Activated CD8-positive, alpha-beta memory T cell treated with anti-CD3 and anti-CD28 coated beads, Interleukin-2, amount 50 U/mL, for 4 hours (primary cell): ENCODE data around the gene SLC2A10.

ENCODE experiments used
- DNase-seq: peaks from one replicate; pipeline ENCODE4 v3.0.0-alpha.2; 2020

SLC2A10 gene

DNA sequence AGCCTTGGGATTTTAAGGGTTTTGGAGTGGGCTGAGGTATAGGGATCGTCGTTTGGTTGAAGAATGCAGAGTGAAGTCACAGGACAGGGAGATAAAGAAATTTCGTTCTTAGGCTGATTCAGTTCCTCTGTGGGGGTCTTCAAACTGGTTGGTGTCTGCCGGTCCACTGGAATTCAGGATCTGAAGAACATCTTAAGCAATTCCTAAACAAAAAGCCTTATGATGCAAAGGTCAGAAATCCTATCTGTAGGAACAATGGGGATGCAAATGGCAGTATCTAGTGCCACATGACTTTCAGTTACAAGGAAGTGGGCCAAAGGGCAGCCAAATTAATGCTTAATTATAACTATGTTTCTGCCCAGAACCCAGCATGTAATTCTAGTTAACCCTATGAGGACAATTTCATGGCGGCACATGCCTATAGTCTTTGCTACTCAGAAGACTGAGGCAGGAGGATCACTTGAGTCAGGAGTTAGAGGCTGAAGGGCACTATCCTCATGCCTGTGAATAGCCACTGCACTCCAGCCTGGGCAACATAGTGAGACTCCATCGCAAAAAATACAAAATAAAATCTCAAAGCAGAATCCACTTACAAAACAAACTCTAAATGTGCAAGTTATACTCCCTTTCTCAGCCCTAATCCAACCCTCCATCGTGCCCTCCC, 4.6 kb upstream of the SLC2A10 start:
- DNase-seq, result no peak

DNA sequence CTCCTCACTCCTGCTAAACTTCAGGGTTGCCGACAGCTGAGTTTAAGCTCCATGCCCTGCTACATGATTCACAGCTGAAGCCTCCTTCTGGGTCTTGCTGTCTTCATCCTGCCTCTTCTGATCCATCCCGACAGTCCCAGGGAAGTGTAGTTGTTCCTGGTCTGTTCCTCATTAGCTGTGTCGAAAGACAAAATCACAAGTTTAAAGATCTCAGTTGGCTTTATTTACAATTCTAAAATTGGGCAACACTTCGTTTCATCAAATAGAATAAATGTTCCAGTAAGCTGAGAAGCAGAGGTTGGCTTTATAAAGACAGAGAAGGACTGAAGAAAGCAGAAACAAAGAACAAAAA, 4.1 kb upstream of the SLC2A10 start:
- DNase-seq, result no peak

DNA sequence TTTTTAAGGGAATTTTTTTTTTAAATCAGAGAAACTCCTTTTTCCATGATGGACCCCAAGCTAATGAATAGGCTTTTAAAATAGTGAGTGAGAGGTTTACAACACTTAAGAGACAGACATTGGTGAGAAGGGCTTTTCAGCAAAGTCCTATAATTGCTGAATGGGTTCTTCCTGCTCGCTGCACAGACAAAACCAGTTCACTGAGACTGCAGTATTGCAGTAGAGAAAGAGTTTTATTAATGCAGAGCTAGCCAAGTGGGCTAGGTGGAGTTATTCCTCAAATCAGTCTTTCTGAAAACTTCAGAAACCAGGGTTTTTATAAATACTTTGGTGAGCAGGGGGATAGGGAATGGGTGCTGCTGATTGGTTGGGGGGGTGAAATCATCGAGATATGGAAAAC, 3.2 kb upstream of the SLC2A10 start:
- no peak for DNase-seq

DNA sequence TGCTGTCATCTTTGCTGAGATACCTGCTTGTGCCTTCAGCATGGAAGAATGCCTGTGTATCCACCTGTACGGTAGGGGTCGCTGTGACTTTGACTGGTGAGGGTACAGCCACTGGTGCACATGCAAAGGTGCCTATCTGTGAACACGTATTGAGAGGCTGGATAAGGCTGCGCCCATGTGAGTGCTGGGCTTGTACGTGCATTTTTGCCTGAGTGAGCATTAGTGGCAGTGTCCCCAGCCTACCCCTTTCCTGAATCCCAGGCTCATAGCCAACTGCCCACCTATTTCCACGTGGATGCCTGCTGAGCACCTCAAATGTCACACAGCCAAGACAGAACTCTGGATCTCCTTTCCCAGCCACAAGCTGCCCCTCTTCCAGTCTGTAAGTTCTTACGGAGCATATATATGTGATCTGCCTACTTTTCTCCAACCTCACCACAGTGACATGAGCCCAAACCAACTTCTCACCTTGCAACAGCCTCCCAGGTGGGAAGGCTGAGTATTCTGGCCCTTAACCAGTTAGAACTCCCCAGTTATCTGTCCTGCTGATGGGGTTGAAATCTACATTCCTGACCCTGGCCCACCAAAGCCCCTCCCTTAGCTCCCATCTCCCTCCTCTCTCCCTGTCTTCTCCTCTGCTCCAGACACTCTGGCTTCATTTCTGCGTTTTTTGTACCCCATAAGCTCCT, 1.1 kb upstream of the SLC2A10 start:
- DNase-seq, result no peak

DNA sequence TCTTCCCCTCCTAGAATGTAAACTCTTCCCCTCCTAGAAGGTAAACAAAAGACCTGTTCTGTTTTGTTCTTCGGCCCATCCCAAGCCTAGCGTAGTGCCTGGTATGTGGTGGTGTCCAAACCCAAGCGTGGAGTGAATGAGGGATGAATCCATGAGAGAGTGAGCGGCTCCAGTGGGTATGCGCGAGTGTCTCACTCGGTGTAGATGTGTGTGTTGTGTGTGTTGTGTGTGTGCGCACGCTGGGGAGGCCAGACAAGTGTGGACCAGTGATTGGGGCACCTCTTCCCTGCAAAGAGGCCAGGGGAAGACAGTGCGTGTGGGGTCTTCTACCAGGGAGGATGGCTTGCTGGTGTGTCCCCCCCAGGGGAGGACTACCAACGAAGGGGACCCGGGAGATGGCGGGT, 392 bp upstream of the SLC2A10 start:
- no peak for DNase-seq

DNA sequence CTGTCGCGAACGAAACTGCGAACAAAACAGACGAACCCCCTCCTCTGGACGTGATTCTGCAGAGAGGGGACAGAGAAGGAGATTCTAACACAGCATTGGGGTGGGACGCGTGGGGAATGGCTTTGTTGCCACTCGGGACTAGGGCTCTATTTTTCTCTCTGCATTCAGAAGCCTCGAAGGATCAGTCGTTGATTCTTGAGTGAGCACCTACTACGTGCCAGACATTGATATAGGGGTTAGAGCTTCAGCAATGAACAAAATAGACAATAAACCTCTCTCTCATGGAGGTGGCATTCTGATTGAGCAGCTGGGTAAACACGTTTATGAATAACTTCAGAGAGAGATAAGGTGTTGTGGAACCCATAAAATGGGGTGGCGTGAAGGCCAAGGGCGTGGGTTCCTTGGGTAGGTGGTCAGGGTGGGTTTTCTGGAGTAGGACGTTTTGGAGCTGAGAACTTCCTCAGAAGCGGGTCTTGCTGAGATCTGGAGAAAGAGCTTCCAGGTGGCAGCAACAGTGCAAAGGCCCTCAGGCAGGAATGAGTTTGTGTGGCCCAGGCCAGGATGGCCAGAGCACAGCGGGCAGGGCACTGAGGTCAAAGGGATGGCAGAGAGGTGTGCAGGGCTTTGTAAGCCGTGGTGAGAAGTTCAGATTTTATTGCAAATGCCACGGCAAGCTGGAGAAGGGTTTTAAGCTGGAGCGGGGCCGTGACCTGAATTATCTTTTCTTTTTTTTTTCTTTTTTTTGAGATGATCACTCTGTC, 884 bp downstream of the SLC2A10 start:
- no peak for DNase-seq

DNA sequence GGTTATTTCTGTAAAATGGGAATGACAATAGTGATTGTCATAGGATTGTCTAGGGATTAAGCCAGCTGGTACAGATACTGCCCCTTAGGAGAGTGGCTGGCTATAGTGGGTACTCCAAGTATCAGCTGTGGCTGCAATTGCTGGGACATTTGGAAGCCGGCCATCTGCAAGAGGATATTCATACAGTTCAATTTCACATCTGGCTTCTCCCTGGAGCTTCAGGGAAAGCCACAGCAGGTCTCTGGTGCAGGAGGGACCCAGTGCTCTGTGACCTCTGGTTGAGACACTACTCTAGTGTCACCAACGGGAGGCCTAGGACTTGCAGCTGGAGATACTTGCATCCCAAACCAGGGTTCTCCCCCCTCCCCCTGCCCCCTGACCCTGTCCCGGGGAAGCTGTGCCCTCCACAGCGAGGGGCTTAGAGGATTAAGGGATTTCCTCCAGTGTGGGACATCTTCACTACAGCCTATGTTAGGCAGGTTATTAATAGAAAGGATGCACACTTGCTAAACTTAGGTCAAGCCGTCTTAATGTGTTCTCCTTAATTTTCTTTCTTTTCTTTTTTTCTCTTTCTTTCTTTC, 2.7 kb downstream of the SLC2A10 start:
- no peak for DNase-seq

DNA sequence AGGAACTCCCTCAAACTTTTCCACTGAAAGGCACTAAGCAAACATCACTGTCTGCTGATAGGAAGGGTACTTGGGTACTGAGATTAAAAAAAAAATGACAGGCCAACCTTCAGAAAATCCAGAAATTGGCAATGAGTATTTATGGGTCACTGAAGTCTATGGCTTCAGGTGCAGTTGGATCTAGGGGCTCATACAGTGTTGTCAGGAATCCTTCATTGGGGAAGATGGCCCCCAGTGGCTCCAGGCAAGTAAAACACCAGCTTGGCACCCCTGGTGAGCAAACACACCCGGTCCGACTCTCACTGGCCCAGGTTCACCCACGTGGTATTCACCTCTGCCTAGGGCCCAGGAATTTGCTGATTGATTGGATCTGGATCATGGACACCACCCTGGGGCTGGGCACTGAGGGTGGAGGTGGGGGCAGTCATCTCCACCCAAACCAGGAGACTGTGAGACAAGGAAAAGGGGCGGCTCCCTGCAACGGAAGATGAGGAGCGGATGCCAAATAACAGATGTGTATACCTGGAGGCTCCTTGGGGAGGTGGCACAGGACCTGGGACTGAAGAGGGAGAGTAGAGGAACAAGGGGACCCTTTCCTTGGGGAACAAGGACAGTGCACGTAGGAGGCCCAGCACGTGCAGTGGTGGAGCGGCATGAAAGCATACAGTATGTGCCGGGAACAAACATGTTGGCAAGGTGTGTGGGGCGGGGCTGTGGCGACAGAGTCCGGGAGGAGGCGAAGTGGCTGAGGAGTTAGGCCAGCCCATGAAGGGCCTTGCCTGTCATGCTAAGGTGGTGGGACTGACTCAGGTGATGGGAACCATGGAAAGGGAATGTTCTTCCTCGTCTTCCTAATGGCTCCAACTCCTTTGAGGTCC, 4.7 kb downstream of the SLC2A10 start:
- DNase-seq, result no peak

DNA sequence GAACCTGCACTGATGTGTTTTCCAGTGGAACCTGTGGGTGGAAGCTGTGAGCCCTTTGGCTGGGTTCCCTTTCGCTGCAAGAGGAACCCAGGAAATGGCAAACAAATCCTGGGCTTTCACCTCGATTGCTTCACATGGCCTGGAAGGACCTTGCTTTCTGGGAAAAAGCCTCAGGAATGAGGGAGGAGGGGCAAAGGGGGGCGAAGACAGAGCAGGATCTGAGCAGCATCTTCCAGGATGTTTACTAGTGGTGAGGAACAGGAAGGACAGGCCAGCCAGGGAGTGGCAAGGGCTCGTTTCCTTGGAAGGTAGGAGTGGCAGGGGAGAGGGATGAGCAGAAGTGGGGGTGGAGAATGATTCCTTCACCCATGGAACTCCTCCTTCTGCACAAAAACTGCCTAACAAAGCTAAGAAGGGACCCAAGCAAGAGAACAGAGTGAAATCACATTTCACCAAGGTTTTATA, 5.9 kb downstream of the SLC2A10 start:
- DNase-seq, result no peak

DNA sequence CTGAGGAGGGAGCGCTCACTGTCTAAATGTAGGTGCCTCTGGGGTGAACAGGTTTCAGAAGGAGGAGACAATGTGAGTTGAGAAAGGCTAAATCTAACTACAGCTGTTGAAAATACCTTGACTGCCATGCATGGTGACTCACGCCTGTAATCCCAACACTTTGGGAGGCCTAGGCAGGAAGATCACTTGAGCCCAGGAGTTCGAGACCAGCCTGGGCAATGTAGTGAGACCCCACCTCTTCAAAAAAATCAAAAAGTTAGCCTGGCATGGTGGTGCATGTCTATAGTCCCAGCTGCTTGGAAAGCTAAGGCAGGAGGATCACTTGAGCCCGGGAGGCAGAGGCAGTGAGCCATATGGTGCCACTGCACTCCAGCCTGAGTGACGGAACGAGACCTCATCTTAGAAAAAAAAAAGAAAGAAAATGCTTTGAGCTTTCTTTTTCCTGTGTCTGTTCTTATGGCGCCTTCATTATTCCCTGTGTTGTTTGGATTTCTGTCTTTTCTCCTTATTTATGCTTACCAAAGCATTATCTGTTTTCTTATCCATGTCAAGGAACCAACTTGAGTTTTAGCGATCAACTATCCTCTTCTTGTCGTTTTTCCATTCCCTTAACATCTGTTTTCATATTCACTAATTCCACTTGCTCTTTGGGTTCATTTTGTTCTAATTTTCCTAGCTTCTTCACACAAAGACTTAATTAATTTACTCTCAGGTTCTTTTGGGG, 8.5 kb downstream of the SLC2A10 start:
- no peak for DNase-seq

DNA sequence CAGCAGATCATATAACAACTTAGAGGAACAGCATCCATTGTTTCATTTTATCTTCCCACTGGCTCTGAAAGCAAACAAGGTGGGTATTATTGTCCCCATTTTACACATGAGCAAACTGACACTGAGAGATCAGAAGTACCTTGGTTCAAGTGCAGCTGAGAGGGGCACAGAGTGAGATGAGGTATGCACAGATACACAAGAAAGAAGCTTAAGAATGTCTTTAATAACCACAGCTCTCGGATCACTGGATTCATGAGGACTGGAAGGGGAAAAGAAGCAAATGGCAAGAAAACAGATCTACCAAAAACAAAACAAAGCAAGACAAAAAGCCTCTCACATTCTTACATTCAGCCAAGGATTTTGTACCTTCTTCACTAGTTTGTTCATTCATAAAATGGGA, 10.6 kb downstream of the SLC2A10 start:
- DNase-seq, result no peak

DNA sequence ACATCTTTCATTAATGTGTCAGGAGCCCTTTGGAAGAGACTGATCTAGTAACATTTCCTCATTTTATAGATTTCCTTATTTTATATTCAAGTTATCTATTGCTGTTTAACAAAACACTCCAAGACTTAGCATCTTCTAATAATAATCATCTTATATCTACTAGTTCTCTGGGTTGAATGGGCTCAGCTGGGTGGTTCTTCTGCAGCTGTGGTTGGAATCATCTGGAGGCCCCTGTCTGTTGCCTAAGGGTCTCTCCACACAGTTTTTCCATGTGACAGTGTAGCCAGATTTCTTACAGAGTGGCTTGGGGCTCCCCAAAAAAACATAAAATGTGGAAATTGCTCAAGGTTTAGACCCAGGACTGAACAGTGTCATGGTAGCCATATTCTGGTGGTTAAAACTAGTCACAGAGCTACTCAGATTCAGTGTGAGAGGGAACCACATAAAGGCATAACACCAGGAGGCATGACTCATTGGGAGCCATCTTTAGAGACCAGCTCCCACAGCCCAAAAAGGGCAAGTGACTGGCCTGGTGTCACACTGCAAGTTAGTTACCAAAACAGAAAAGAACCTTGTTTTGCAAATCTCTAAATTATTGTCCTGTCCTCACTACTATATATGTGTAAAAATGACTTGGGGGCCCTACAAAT, 11.5 kb downstream of the SLC2A10 start:
- no peak for DNase-seq

DNA sequence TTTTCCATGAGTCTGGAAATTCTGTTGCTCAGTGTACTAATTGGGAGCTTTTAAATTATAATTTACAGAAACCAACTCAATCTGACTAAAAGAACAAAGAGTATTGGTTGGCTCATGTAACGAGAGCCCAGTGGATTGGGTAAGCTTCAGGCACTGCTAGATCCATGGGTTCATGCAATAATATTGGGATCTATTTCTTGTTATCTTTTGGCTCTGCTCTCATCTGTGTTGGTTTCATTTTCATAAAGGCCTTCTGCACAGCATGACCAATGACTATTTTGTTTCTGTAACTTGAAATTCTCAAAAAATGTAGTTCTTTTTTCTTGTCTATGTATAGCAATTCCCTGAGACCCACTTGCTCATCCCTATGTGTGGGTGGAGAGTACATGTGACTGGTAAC, 12.0 kb downstream of the SLC2A10 start:
- no peak for DNase-seq

DNA sequence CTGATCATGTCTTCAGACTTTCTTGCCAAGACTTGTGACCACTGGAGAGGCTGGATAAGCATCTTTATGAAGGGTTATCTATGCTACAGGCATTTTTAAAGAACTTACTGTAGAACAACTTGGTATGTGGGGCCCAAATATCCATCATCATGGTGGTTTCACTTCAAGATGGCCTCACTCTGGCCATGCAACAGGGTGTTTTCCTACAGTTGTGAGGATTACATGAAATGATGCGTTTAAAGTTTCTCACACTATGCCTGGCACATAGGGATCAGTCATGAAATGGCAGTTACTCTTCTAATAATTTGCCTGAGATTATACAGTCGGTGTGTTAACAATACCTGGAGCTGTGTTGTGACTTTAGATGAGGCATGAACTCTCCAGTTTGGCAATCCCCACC, 13.0 kb downstream of the SLC2A10 start:
- no peak for DNase-seq

DNA sequence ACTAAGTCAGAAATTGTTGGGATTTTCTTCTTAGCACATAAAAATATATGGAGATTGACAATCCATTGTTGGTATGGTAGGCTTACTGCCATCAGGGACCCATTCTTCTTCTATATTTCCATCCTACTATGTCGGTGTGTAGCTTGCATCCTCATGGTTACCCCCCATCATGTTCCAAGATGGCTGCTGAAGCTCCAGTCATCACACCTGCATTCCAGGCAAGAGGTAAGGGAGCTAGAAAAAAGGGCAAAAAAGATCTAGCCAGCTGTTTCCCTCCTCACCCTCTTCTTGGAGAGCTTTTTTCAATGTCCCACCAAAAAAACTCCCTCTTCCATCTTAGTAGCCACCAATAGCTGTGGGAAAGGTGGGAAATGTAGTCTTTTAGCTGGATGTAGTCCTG, 13.6 kb downstream of the SLC2A10 start:
- no peak for DNase-seq

DNA sequence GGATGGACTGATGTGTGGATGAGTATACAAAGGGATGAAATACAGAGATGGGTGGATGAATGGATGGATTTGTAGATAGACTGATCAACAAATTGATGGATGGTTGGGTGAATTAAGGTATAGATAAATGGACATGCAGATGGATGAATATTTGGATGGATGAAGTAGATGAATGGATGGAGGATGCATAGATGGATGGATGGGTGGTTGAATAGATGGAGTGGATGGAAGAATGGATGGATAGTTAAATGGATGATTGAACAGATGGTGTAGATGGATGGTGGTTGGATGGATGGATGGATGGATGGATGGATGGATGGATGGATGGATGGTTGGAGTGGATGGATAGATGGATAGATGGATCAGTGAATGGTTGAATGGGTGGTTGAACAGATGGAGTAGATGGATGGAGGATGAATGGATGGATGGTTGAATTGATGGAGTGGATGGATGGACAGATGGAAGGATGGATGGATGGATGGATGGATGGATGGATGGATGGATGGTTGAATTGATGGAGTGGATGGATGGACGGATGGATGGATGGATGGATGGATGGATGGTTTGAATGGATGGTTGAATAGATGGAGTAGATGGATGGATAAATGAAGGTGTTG, 15.0 kb downstream of the SLC2A10 start:
- DNase-seq, result no peak

DNA sequence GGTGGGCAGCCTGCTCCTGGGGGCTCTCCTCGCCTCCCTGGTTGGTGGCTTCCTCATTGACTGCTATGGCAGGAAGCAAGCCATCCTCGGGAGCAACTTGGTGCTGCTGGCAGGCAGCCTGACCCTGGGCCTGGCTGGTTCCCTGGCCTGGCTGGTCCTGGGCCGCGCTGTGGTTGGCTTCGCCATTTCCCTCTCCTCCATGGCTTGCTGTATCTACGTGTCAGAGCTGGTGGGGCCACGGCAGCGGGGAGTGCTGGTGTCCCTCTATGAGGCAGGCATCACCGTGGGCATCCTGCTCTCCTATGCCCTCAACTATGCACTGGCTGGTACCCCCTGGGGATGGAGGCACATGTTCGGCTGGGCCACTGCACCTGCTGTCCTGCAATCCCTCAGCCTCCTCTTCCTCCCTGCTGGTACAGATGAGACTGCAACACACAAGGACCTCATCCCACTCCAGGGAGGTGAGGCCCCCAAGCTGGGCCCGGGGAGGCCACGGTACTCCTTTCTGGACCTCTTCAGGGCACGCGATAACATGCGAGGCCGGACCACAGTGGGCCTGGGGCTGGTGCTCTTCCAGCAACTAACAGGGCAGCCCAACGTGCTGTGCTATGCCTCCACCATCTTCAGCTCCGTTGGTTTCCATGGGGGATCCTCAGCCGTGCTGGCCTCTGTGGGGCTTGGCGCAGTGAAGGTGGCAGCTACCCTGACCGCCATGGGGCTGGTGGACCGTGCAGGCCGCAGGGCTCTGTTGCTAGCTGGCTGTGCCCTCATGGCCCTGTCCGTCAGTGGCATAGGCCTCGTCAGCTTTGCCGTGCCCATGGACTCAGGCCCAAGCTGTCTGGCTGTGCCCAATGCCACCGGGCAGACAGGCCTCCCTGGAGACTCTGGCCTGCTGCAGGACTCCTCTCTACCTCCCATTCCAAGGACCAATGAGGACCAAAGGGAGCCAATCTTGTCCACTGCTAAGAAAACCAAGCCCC, 16.0 kb downstream of the SLC2A10 start:
- no peak for DNase-seq

DNA sequence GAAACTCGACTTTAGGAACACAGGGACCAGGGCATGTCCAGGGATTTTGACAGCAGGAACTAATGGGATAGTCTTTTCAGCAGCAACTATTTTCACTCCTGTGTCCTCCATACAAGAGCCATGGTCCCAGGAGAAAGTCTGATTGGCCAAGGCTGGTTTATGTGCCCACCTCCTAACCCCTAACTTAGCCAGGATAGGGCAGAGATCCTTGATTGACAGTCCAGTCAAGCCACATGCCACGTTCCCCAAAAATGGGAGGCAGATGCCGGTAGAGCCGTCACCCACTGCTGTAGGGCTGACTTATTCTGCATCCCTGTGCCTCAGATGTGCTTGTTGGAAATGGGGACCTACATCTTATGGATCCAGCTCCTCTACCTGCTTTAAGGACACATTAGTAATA, 22.3 kb downstream of the SLC2A10 start:
- DNase-seq, result no peak

DNA sequence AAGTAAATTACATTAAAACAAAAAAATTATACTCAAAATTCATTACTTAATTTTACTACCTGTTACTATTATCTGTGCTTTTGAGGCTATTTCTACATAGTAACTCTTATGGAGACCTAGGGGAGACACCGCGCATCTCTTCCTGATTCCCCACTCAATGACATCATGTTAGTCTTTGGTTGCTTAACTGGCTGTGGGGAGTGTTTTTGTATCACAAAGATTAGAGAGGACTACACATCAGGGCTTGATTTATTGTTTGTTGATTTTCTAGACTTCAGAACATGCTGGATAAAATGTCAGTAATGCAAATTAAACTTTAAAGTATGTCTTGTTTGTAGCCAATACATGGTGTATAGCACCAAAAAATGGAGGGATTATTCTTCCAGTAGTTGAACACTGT, 26.0 kb downstream of the SLC2A10 start:
- no peak for DNase-seq
